Kidney (tissue), 14 donors: ENCODE measurements around the gene ENAH. TPM values are rescaled to one million over a fixed set of nuclear protein-coding genes. Genes with fewer than 3 reads are reported as not detected.

Experiments
- DNase-seq, 5 donors: peaks; one replicate each; pipeline ENCODE4 v3.0.0-alpha.2; 2013 to 2020
- FAIRE-seq: peaks from 2 replicates; lab custom pipeline; 2012; peaks lifted over from hg19 to GRCh38; lab: Jason Lieb, UNC
- H3K27ac ChIP-seq, 2 donors: one replicate each; pipeline ENCODE4 v1.7.0; 2013; ENCODE audit warnings: low read depth in 2 of 2, low read length in 2 of 2, inconsistent platforms in 1 of 2
- H3K27me3 ChIP-seq: one replicate; pipeline ENCODE4 v1.7.1; 2013; ENCODE audit warnings: low read length, inconsistent platforms; ENCODE audit not compliant: control insufficient read depth, insufficient read depth
- H3K36me3 ChIP-seq, 3 donors: one replicate each; pipeline versions ENCODE4 v1.7.0 to v1.7.1; 2013; ENCODE audit warnings: low read length in 3 of 3, control low read depth in 1 of 3, inconsistent platforms in 1 of 3; ENCODE audit not compliant: insufficient read depth in 3 of 3, control insufficient read depth in 2 of 3
- H3K4me1 ChIP-seq, 3 donors: one replicate each; pipeline versions ENCODE4 v1.7.0 to v1.7.1; 2013; ENCODE audit warnings: low read length in 3 of 3, inconsistent platforms in 1 of 3, low read depth in 1 of 3; ENCODE audit not compliant: control insufficient read depth in 2 of 3, insufficient read depth in 2 of 3
- H3K4me3 ChIP-seq, 3 donors: one replicate each; pipeline versions ENCODE4 v1.7.0 to v1.8.1; 2013; ENCODE audit warnings: low read length in 3 of 3, control low read depth in 1 of 3, inconsistent platforms in 1 of 3
- H3K9ac ChIP-seq, 3 donors: one replicate each; pipeline versions ENCODE4 v1.7.0 to v1.7.1; 2013; ENCODE audit warnings: low read length in 3 of 3, control low read depth in 1 of 3, inconsistent platforms in 1 of 3
- H3K9me3 ChIP-seq, 3 donors: one replicate each; pipeline versions ENCODE4 v1.7.0 to v1.7.1; 2013; ENCODE audit warnings: low read length in 3 of 3, control low read depth in 1 of 3, inconsistent platforms in 1 of 3; ENCODE audit not compliant: control insufficient read depth in 2 of 3, insufficient read depth in 1 of 3
- intact Hi-C: fragments of 100-400 bp; cut with DNase I; formaldehyde crosslinking; loops from one replicate; pipeline ENCODE4 v1.11.1; 2022
- polyA plus RNA-seq: library from polyadenylated mRNA; stranded (reverse); fragments of 350-450 nt; fragmentation: Illumina TruSeq; extraction: RNeasy Lipid Tissue Mini Kit (QIAGEN cat#74804); gene quantifications from one replicate; pipeline ENCODE4 v1.2.3, GENCODE V29; 2014; ENCODE audit warnings: low read depth, low replicate concordance; ENCODE audit not compliant: insufficient read depth
- total RNA-seq: library from RNA; stranded (reverse); fragmentation: NEBNext Ultra II Directional; extraction: Animal tissue kit (Norgen Biotek cat#: 25700); gene quantifications from one replicate; pipeline ENCODE4 v1.2.1, GENCODE V29; 2021
- TF ChIP-seq, protein P1 (sequence below): IDR thresholded peaks from 3 replicates; pipeline ENCODE4 v1.5.1; 2012; ENCODE audit warnings: mild to moderate bottlenecking, moderate library complexity, borderline replicate concordance; ENCODE audit not compliant: insufficient read depth; ENCODE audit errors: extremely low read depth
- donor health status: control.
- donor health status: control.
- donor health status: control.
- donor health status: control.
- donor health status: control.
- donor health status: DM: yes; HTN: yes; CAD: no.
- donor health status: Normal renal cell carcinoma (clear cell type).

Gene ENAH
- total and polyA plus RNA-seq, 2 donors from 2014 or later = 6.2 to 42.3 TPM

DNA sequence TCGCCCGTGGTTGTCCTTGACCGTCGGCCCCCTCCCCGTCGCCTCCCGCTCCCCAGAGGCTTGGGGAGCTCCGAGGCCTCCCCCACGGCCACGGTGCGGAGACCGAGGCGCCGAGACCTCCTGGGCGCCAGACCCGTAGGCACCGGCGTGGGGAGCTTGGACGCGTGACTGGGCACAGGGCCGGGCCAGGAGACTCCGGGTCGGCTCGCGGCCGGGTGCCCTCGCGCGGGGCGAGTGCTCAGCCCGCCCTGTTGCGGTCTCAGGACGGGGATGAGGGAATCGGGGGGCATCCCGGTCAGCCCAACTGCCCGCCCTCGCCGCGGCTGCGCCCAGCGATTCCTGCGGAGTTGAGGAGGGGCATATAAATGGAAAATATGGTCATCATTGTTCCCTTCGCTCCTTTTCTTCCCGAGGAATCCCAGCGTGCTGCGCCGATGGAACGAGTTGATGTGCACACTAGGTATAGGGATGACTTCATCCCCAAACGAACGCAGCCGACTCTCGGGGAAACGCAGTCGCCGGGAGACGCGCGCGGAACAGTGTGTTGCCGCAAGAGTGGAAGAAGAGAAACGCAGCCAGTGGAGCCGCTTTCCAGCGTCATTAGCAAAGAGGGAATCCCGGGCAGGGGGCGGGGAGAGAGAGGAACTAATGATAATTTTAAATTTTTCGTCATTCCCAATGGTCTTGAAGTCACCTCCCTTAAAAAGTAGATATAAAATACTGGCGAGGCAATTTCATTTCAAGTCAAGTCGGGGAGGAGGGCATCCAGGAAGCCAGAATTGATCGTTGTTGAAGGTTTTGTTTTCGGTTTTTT is 747 bp upstream of the ENAH start:
- FAIRE-seq (no peak), DNase-seq (peak; percentile 79 to 89 (median 85))
- intact Hi-C loops = no loop called here
- no peaks in the 10 kb centered on the region for H3K27me3 ChIP-seq
- H3K9me3 ChIP-seq = no peaks in the 10 kb centered on the region
- H3K4me1 ChIP-seq = peaks cover 0 to 4% (median 3%) of the 10 kb centered on the region in 3 donors
- peak overlapping the region; percentile 41 to 91 (median 78) for H3K9ac ChIP-seq
- H3K27ac ChIP-seq = peak overlapping the region; percentile 92 to 93
- TF ChIP-seq, protein P1, sequence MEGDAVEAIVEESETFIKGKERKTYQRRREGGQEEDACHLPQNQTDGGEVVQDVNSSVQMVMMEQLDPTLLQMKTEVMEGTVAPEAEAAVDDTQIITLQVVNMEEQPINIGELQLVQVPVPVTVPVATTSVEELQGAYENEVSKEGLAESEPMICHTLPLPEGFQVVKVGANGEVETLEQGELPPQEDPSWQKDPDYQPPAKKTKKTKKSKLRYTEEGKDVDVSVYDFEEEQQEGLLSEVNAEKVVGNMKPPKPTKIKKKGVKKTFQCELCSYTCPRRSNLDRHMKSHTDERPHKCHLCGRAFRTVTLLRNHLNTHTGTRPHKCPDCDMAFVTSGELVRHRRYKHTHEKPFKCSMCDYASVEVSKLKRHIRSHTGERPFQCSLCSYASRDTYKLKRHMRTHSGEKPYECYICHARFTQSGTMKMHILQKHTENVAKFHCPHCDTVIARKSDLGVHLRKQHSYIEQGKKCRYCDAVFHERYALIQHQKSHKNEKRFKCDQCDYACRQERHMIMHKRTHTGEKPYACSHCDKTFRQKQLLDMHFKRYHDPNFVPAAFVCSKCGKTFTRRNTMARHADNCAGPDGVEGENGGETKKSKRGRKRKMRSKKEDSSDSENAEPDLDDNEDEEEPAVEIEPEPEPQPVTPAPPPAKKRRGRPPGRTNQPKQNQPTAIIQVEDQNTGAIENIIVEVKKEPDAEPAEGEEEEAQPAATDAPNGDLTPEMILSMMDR = no peak
- H3K4me3 ChIP-seq = peak overlapping the region; percentile 71 to 86 (median 84)
- H3K36me3 ChIP-seq = no peaks in the 10 kb centered on the region

DNA sequence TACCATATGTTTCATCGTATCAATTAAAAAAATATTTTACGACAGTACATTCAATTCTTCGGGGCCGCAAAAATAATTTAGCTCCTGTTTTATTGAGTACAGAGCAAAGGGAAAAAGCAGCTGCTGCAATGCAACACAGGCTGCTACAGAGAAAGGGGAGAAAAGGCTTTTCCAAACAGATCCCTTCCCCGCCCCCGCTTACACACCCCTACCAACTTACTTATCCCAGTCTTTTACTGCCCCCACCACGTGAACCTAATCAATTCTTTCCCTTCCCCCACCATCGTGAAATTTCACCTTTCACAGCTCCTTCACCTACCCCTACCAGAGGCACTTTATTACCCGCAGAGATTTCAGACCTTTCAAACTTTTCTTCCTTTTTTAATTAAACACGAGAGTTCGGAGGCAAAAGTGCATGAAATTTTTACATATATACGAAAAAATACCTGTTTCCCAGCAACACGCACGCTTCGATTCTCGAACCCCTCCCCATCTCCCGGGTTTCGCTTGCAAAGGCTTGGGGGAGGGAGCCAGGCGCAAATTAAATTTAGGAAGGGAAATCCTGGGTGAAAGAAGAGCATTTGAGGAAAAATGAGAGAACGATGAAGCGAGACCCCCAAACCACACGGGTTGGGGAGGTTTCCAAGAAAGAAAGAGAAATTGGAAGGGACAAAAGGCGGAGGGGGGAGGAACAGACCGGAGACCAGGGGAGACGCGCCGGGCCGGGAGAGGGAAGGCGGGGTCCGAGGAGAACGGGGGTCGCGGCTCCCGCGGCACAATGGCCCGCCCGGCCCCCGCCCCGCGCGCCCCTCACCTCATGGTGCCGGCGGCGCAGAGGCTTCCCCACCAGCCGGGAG is 823 bp downstream of the ENAH start:
- H3K27me3 ChIP-seq = no peaks in the 10 kb centered on the region
- H3K4me3 ChIP-seq = peak overlapping the region; percentile 80 to 86 (median 84)
- DNase-seq = peak in 4 of 5 donors; percentile 48 to 82 (median 73)
- H3K9me3 ChIP-seq = no peaks in the 10 kb centered on the region
- peaks cover 0 to 4% (median 3%) of the 10 kb centered on the region in 3 donors for H3K4me1 ChIP-seq
- H3K36me3 ChIP-seq = no peaks in the 10 kb centered on the region
- intact Hi-C loops = no loop called here
- TF ChIP-seq, protein P1 = no peak
- peak overlapping the region; percentile 29 to 86 (median 81) for H3K9ac ChIP-seq
- peak overlapping the region; percentile 60 to 81 for H3K27ac ChIP-seq
- FAIRE-seq = no peak

DNA sequence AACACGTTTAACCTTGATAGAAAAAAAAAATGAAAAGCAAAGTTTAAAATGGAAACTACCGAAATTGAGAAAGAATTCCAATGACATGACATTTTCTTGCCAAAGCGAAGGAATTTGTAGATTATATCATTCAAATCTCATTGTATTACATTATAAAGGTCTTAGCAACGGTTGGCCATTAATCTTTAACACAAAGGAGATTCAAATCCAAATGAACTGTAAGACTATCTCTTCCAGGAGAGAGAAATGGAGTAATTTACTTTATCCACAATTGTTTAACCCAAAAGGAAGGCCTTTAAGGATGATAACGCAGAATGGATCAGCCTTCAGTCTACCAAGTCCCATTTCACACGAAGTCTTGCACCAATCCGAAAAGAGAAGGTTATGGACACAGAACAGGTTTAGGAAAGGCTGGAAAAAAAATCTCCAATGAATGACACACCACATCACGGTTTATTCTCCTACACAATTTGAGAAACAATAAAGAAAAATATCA is 1.5 kb downstream of the ENAH start:
- no peak for FAIRE-seq
- no peak for DNase-seq
- no peaks in the 10 kb centered on the region for H3K9me3 ChIP-seq
- peak overlapping the region; percentile 29 to 86 (median 81) for H3K9ac ChIP-seq
- H3K4me1 ChIP-seq = peaks cover 0 to 4% (median 3%) of the 10 kb centered on the region in 3 donors
- no peaks in the 10 kb centered on the region for H3K36me3 ChIP-seq
- TF ChIP-seq, protein P1 = no peak
- H3K27ac ChIP-seq = peak overlapping the region in 1 of 2 donors; percentile 50
- intact Hi-C loops = no loop called here
- H3K4me3 ChIP-seq = peak overlapping the region; percentile 80 to 86 (median 84)
- no peaks in the 10 kb centered on the region for H3K27me3 ChIP-seq
